IPS-20b (cell line): ENCODE results near the gene NDFIP1.
"Not testable (repeated sequence)": the region's sequence is repeated elsewhere in the genome, so short reads cannot be mapped to it uniquely, and the experiment has no call there.

Experiments
- H3K27ac ChIP-seq: one replicate; pipeline ENCODE4 v1.5.1; 2013; ENCODE audit warnings: low read length
- H3K27me3 ChIP-seq: 2 replicates; pipeline ENCODE4 v1.6.1; 2013; ENCODE audit warnings: mild to moderate bottlenecking, low read length, inconsistent platforms; ENCODE audit not compliant: insufficient read depth
- H3K36me3 ChIP-seq: 2 replicates; pipeline ENCODE4 v1.6.1; 2013; ENCODE audit warnings: low read depth, mild to moderate bottlenecking, inconsistent platforms, low read length, moderate library complexity; ENCODE audit not compliant: insufficient read depth
- H3K4me1 ChIP-seq: 2 replicates; pipeline ENCODE4 v1.6.1; 2013; ENCODE audit warnings: mild to moderate bottlenecking, control low read depth, inconsistent platforms, low read length, moderate library complexity; ENCODE audit not compliant: insufficient read depth
- H3K4me3 ChIP-seq: 2 replicates; pipeline ENCODE4 v1.5.1; 2013; ENCODE audit warnings: mild to moderate bottlenecking, low read length, inconsistent platforms
- H3K9ac ChIP-seq: 2 replicates; pipeline ENCODE4 v1.6.1; 2013; ENCODE audit warnings: low read depth, mild to moderate bottlenecking, inconsistent platforms, low read length, moderate library complexity
- H3K9me3 ChIP-seq: 2 replicates; pipeline ENCODE4 v1.6.1; 2013; ENCODE audit warnings: mild to moderate bottlenecking, low read depth, low read length, inconsistent platforms; ENCODE audit not compliant: insufficient read depth

NDFIP1 gene

GRCh38 chr5:142078221-142078620 lies 30.4 kb upstream of the NDFIP1 start:
- no peak overlapping the region for H3K27ac ChIP-seq
- no peak overlapping the region for H3K4me3 ChIP-seq
- H3K36me3 ChIP-seq: no peaks in the 10 kb centered on the region
- no peaks in the 10 kb centered on the region for H3K27me3 ChIP-seq
- no peaks in the 10 kb centered on the region for H3K9me3 ChIP-seq
- peaks cover 6% of the 10 kb centered on the region; the same call in 1 of the 2 replicates for H3K4me1 ChIP-seq
- no peak overlapping the region for H3K9ac ChIP-seq

GRCh38 chr5:142078706-142079105 lies 29.9 kb upstream of the NDFIP1 start:
- Histone ChIP-seq H3K4me3 (no peak overlapping the region), H3K36me3 (no peaks in the 10 kb centered on the region)

GRCh38 chr5:142079306-142079721 lies 29.3 kb upstream of the NDFIP1 start:
- Histone ChIP-seq H3K4me3 (no peak overlapping the region), H3K27me3 (no peaks in the 10 kb centered on the region), H3K9me3 (no peaks in the 10 kb centered on the region), H3K4me1 (peaks cover 6% of the 10 kb centered on the region; the same call in 1 of the 2 replicates), H3K36me3 (no peaks in the 10 kb centered on the region), H3K9ac (no peak overlapping the region), H3K27ac (no peak overlapping the region)

More at GRCh38 chr5:142078706-142079105, 29.9 kb upstream of the NDFIP1 start:
- H3K4me1 ChIP-seq: peaks cover 6% of the 10 kb centered on the region; the same call in 1 of the 2 replicates
- H3K27ac ChIP-seq: no peak overlapping the region
- no peak overlapping the region for H3K9ac ChIP-seq
- H3K9me3 ChIP-seq: no peaks in the 10 kb centered on the region
- H3K27me3 ChIP-seq: no peaks in the 10 kb centered on the region

- H3K27ac ChIP-seq: no peak overlapping the region
- H3K36me3 ChIP-seq: no peaks in the 10 kb centered on the region
- H3K4me1 ChIP-seq: peaks cover 6% of the 10 kb centered on the region; the same call in 1 of the 2 replicates
- H3K9ac ChIP-seq: no peak overlapping the region
- H3K27me3 ChIP-seq: no peaks in the 10 kb centered on the region
- no peaks in the 10 kb centered on the region for H3K9me3 ChIP-seq
- no peak overlapping the region for H3K4me3 ChIP-seq
These were observed 28.3 kb upstream of the NDFIP1 start for GRCh38 chr5:142080248-142080647.

- Histone ChIP-seq H3K4me1 (peaks cover 6% of the 10 kb centered on the region; the same call in 1 of the 2 replicates), H3K27me3 (no peaks in the 10 kb centered on the region), H3K9ac (no peak overlapping the region), H3K27ac (no peak overlapping the region), H3K4me3 (no peak overlapping the region), H3K36me3 (no peaks in the 10 kb centered on the region), H3K9me3 (no peaks in the 10 kb centered on the region)
These were observed 26.3 kb upstream of the NDFIP1 start for GRCh38 chr5:142082182-142082781.

- Histone ChIP-seq H3K4me3 (no peak overlapping the region), H3K4me1 (peaks cover 6% of the 10 kb centered on the region; the same call in 1 of the 2 replicates), H3K9me3 (no peaks in the 10 kb centered on the region), H3K27me3 (no peaks in the 10 kb centered on the region), H3K36me3 (no peaks in the 10 kb centered on the region), H3K27ac (no peak overlapping the region), H3K9ac (no peak overlapping the region)
These were observed 22.4 kb upstream of the NDFIP1 start for GRCh38 chr5:142086229-142086628.

GRCh38 chr5:142086679-142087078 lies 21.9 kb upstream of the NDFIP1 start:
- Histone ChIP-seq H3K9me3 (no peaks in the 10 kb centered on the region), H3K36me3 (no peaks in the 10 kb centered on the region), H3K4me1 (peaks cover 6% of the 10 kb centered on the region; the same call in 1 of the 2 replicates), H3K4me3 (no peak overlapping the region), H3K27me3 (no peaks in the 10 kb centered on the region), H3K9ac (no peak overlapping the region), H3K27ac (no peak overlapping the region)

- Histone ChIP-seq H3K9ac (no peak overlapping the region), H3K27ac (no peak overlapping the region), H3K27me3 (no peaks in the 10 kb centered on the region), H3K4me3 (no peak overlapping the region), H3K36me3 (no peaks in the 10 kb centered on the region), H3K9me3 (no peaks in the 10 kb centered on the region), H3K4me1 (no peaks in the 10 kb centered on the region)
These were observed 20.5 kb upstream of the NDFIP1 start for GRCh38 chr5:142087920-142088679.

- H3K27me3 ChIP-seq, H3K27ac ChIP-seq, H3K9ac ChIP-seq, H3K9me3 ChIP-seq, H3K4me1 ChIP-seq, H3K36me3 ChIP-seq, H3K4me3 ChIP-seq: not testable (repeated sequence)
These were observed 19.6 kb upstream of the NDFIP1 start for GRCh38 chr5:142088855-142089479.

GRCh38 chr5:142091012-142091411 lies 17.6 kb upstream of the NDFIP1 start:
- Histone ChIP-seq H3K9me3 (no peaks in the 10 kb centered on the region), H3K27me3 (no peaks in the 10 kb centered on the region), H3K4me3 (no peak overlapping the region), H3K36me3 (no peaks in the 10 kb centered on the region), H3K9ac (no peak overlapping the region), H3K4me1 (no peaks in the 10 kb centered on the region), H3K27ac (no peak overlapping the region)

GRCh38 chr5:142091922-142092321 lies 16.7 kb upstream of the NDFIP1 start:
- Histone ChIP-seq H3K4me3 (no peak overlapping the region), H3K9me3 (no peaks in the 10 kb centered on the region), H3K27me3 (no peaks in the 10 kb centered on the region), H3K9ac (no peak overlapping the region), H3K27ac (no peak overlapping the region), H3K4me1 (no peaks in the 10 kb centered on the region), H3K36me3 (no peaks in the 10 kb centered on the region)

GRCh38 chr5:142095035-142095434 lies 13.5 kb upstream of the NDFIP1 start:
- Histone ChIP-seq H3K4me3 (no peak overlapping the region), H3K36me3 (no peaks in the 10 kb centered on the region), H3K9me3 (no peaks in the 10 kb centered on the region), H3K9ac (no peak overlapping the region), H3K27me3 (no peaks in the 10 kb centered on the region), H3K4me1 (peaks cover 16% of the 10 kb centered on the region; the same call in 1 of the 2 replicates), H3K27ac (no peak overlapping the region)
